ENCODE measurements around the gene SLC44A5.
"Not testable (repeated sequence)": the region's sequence is repeated elsewhere in the genome, so short reads cannot be mapped to it uniquely, and the experiment has no call there.

The SLC44A5 gene

DNA sequence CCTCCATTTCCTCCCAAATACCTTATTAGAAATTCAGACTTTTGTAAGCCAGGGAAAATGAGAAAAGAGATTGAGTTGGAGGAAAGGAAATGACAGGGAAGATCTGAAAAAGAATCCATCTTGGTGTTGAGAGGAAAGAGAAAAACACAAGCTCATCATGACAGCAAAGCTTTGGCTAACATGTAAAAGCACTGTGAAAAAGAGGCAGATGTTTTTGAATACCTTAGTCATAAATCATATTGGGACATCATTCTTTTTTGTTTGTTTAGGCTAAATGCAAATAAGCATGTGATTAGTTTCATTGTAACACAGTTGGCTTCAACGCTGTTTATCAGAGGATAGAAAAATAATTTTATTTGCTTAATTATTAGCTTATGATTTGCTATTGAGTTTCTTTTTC, 412.2 kb downstream of the SLC44A5 start:
- Histone ChIP-seq H3K9me3 (ENCODE audit: low read length) (no peaks in the 10 kb centered on the region), H3K4me3 (ENCODE audit: low read depth in 1 of 2, low read length in 2 of 2) (no peak overlapping the region), H3K9ac (ENCODE audit: low read length) (no peak overlapping the region)

GRCh38 chr1:75198163-75198562, 412.8 kb downstream of the SLC44A5 start:
- Histone ChIP-seq H3K4me3 (ENCODE audit: low read depth in 1 of 2, low read length in 2 of 2) (no peak overlapping the region), H3K9ac (ENCODE audit: low read length) (no peak overlapping the region), H3K27ac (ENCODE audit: low read depth, low read length) (no peak overlapping the region), H3K9me3 (ENCODE audit: low read length) (no peaks in the 10 kb centered on the region), H3K4me1 (ENCODE audit: insufficient read depth, low read length) (no peaks in the 10 kb centered on the region), H3K27me3 (ENCODE audit: control insufficient read depth in 1 of 2, insufficient read depth in 2 of 2, low read length in 2 of 2) (no peaks in the 10 kb centered on the region), H3K36me3 (ENCODE audit: insufficient read depth, low read length) (no peaks in the 10 kb centered on the region)

More for the DNA sequence above, 412.2 kb downstream of the SLC44A5 start:
- Histone ChIP-seq H3K27me3 (ENCODE audit: control insufficient read depth in 1 of 2, insufficient read depth in 2 of 2, low read length in 2 of 2) (no peaks in the 10 kb centered on the region), H3K36me3 (ENCODE audit: insufficient read depth, low read length) (no peaks in the 10 kb centered on the region), H3K4me1 (ENCODE audit: insufficient read depth, low read length) (no peaks in the 10 kb centered on the region), H3K27ac (ENCODE audit: low read depth, low read length) (no peak overlapping the region)

GRCh38 chr1:75188892-75189291, 422.0 kb downstream of the SLC44A5 start:
- Histone ChIP-seq H3K9me3 (ENCODE audit: low read length) (no peaks in the 10 kb centered on the region), H3K4me3 (ENCODE audit: low read depth in 1 of 2, low read length in 2 of 2) (no peak overlapping the region), H3K36me3 (ENCODE audit: insufficient read depth, low read length) (no peaks in the 10 kb centered on the region), H3K27ac (ENCODE audit: low read depth, low read length) (no peak overlapping the region), H3K27me3 (ENCODE audit: control insufficient read depth in 1 of 2, insufficient read depth in 2 of 2, low read length in 2 of 2) (no peaks in the 10 kb centered on the region), H3K9ac (ENCODE audit: low read length) (no peak overlapping the region), H3K4me1 (ENCODE audit: insufficient read depth, low read length) (no peaks in the 10 kb centered on the region)

GRCh38 chr1:75181214-75181955, 429.5 kb downstream of the SLC44A5 start:
- not testable (repeated sequence) for H3K36me3 ChIP-seq (ENCODE audit: insufficient read depth, low read length); H3K27ac ChIP-seq (ENCODE audit: low read depth, low read length); H3K4me3 ChIP-seq (ENCODE audit: low read depth in 1 of 2, low read length in 2 of 2); H3K9me3 ChIP-seq (ENCODE audit: low read length); H3K27me3 ChIP-seq (ENCODE audit: control insufficient read depth in 1 of 2, insufficient read depth in 2 of 2, low read length in 2 of 2); H3K9ac ChIP-seq (ENCODE audit: low read length); H3K4me1 ChIP-seq (ENCODE audit: insufficient read depth, low read length)

- Histone ChIP-seq H3K27me3 (ENCODE audit: control insufficient read depth in 1 of 2, insufficient read depth in 2 of 2, low read length in 2 of 2) (no peaks in the 10 kb centered on the region), H3K36me3 (ENCODE audit: insufficient read depth, low read length) (no peaks in the 10 kb centered on the region), H3K4me3 (ENCODE audit: low read depth in 1 of 2, low read length in 2 of 2) (no peak overlapping the region), H3K9me3 (ENCODE audit: low read length) (no peaks in the 10 kb centered on the region), H3K27ac (ENCODE audit: low read depth, low read length) (no peak overlapping the region), H3K9ac (ENCODE audit: low read length) (no peak overlapping the region), H3K4me1 (ENCODE audit: insufficient read depth, low read length) (no peaks in the 10 kb centered on the region)
These were observed 436.7 kb downstream of the SLC44A5 start for GRCh38 chr1:75174031-75174760.

GRCh38 chr1:75172556-75172955, 438.4 kb downstream of the SLC44A5 start:
- Histone ChIP-seq H3K9me3 (ENCODE audit: low read length) (no peaks in the 10 kb centered on the region), H3K36me3 (ENCODE audit: insufficient read depth, low read length) (no peaks in the 10 kb centered on the region), H3K4me3 (ENCODE audit: low read depth in 1 of 2, low read length in 2 of 2) (no peak overlapping the region), H3K27me3 (ENCODE audit: control insufficient read depth in 1 of 2, insufficient read depth in 2 of 2, low read length in 2 of 2) (no peaks in the 10 kb centered on the region), H3K9ac (ENCODE audit: low read length) (no peak overlapping the region), H3K27ac (ENCODE audit: low read depth, low read length) (no peak overlapping the region), H3K4me1 (ENCODE audit: insufficient read depth, low read length) (no peaks in the 10 kb centered on the region)

- H3K36me3 ChIP-seq (ENCODE audit: insufficient read depth, low read length), result no peaks in the 10 kb centered on the region
- no peak overlapping the region for H3K9ac ChIP-seq (ENCODE audit: low read length)
- no peaks in the 10 kb centered on the region for H3K9me3 ChIP-seq (ENCODE audit: low read length)
- no peak overlapping the region for H3K27ac ChIP-seq (ENCODE audit: low read depth, low read length)
- no peak overlapping the region for H3K4me3 ChIP-seq (ENCODE audit: low read depth in 1 of 2, low read length in 2 of 2)
- H3K4me1 ChIP-seq (ENCODE audit: insufficient read depth, low read length), result no peaks in the 10 kb centered on the region
- no peaks in the 10 kb centered on the region for H3K27me3 ChIP-seq (ENCODE audit: control insufficient read depth in 1 of 2, insufficient read depth in 2 of 2, low read length in 2 of 2)
These were observed 439.0 kb downstream of the SLC44A5 start for GRCh38 chr1:75171876-75172275.

- Histone ChIP-seq H3K27me3 (ENCODE audit: control insufficient read depth in 1 of 2, insufficient read depth in 2 of 2, low read length in 2 of 2) (no peaks in the 10 kb centered on the region), H3K4me1 (ENCODE audit: insufficient read depth, low read length) (no peaks in the 10 kb centered on the region), H3K9ac (ENCODE audit: low read length) (no peak overlapping the region), H3K36me3 (ENCODE audit: insufficient read depth, low read length) (no peaks in the 10 kb centered on the region), H3K4me3 (ENCODE audit: low read depth in 1 of 2, low read length in 2 of 2) (no peak overlapping the region), H3K9me3 (ENCODE audit: low read length) (no peaks in the 10 kb centered on the region), H3K27ac (ENCODE audit: low read depth, low read length) (no peak overlapping the region)
These were observed 439.9 kb downstream of the SLC44A5 start for GRCh38 chr1:75170981-75171380.

- no peak overlapping the region for H3K9ac ChIP-seq (ENCODE audit: low read length)
- H3K4me1 ChIP-seq (ENCODE audit: insufficient read depth, low read length), result no peaks in the 10 kb centered on the region
- no peaks in the 10 kb centered on the region for H3K36me3 ChIP-seq (ENCODE audit: insufficient read depth, low read length)
- no peak overlapping the region for H3K27ac ChIP-seq (ENCODE audit: low read depth, low read length)
- no peak overlapping the region for H3K4me3 ChIP-seq (ENCODE audit: low read depth in 1 of 2, low read length in 2 of 2)
- no peaks in the 10 kb centered on the region for H3K27me3 ChIP-seq (ENCODE audit: control insufficient read depth in 1 of 2, insufficient read depth in 2 of 2, low read length in 2 of 2)
- H3K9me3 ChIP-seq (ENCODE audit: low read length), result no peaks in the 10 kb centered on the region
These were observed 440.9 kb downstream of the SLC44A5 start for GRCh38 chr1:75170011-75170410.

GRCh38 chr1:75166821-75167220, 444.1 kb downstream of the SLC44A5 start:
- no peak overlapping the region for H3K27ac ChIP-seq (ENCODE audit: low read depth, low read length)
- no peaks in the 10 kb centered on the region for H3K4me1 ChIP-seq (ENCODE audit: insufficient read depth, low read length)
- no peaks in the 10 kb centered on the region for H3K9me3 ChIP-seq (ENCODE audit: low read length)
- no peak overlapping the region for H3K4me3 ChIP-seq (ENCODE audit: low read depth in 1 of 2, low read length in 2 of 2)
- no peaks in the 10 kb centered on the region for H3K36me3 ChIP-seq (ENCODE audit: insufficient read depth, low read length)
- H3K9ac ChIP-seq (ENCODE audit: low read length), result no peak overlapping the region
- H3K27me3 ChIP-seq (ENCODE audit: control insufficient read depth in 1 of 2, insufficient read depth in 2 of 2, low read length in 2 of 2), result no peaks in the 10 kb centered on the region

DNA sequence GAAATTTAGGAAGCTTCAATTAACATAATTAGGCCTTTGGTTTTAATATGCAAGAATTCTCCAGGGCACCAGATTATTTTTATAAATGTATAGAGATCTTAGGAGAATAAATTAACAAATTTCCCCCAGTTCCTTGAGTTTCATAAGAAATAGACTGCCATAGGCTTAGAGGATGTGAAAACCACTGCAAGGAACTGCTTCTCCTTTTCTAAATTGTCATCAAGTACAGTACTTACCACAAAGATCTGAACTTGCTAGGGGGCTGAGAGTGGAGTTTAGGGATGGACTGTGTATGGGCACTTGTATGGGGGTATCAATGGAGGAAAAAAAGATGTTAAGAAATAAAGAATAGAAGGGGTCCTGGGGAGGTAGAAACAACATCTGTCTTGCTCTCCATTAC, 445.6 kb downstream of the SLC44A5 start:
- Histone ChIP-seq H3K27me3 (ENCODE audit: control insufficient read depth in 1 of 2, insufficient read depth in 2 of 2, low read length in 2 of 2) (no peaks in the 10 kb centered on the region), H3K4me3 (ENCODE audit: low read depth in 1 of 2, low read length in 2 of 2) (no peak overlapping the region), H3K4me1 (ENCODE audit: insufficient read depth, low read length) (no peaks in the 10 kb centered on the region), H3K9ac (ENCODE audit: low read length) (no peak overlapping the region), H3K27ac (ENCODE audit: low read depth, low read length) (no peak overlapping the region), H3K9me3 (ENCODE audit: low read length) (no peaks in the 10 kb centered on the region), H3K36me3 (ENCODE audit: insufficient read depth, low read length) (no peaks in the 10 kb centered on the region)

- Histone ChIP-seq H3K27me3 (ENCODE audit: control insufficient read depth in 1 of 2, insufficient read depth in 2 of 2, low read length in 2 of 2) (no peaks in the 10 kb centered on the region), H3K4me1 (ENCODE audit: insufficient read depth, low read length) (no peaks in the 10 kb centered on the region), H3K27ac (ENCODE audit: low read depth, low read length) (no peak overlapping the region), H3K4me3 (ENCODE audit: low read depth in 1 of 2, low read length in 2 of 2) (no peak overlapping the region), H3K9ac (ENCODE audit: low read length) (no peak overlapping the region), H3K36me3 (ENCODE audit: insufficient read depth, low read length) (no peaks in the 10 kb centered on the region), H3K9me3 (ENCODE audit: low read length) (no peaks in the 10 kb centered on the region)
These were observed 451.8 kb downstream of the SLC44A5 start for GRCh38 chr1:75159154-75159553.

All from muscle layer of colon (tissue), 2 donors.